ENCODE data around the gene SHISA9.

SHISA9 gene

GRCh38 chr16:13134836-13135235 is 233.4 kb downstream of the SHISA9 start:
- no peak for DNase-seq

- DNase-seq: no peak
Measured at GRCh38 chr16:13136901-13137300, 235.5 kb downstream of the SHISA9 start.

- DNase-seq: no peak
Measured at GRCh38 chr16:13138528-13138927, 237.1 kb downstream of the SHISA9 start.

- DNase-seq: no peak
Measured at GRCh38 chr16:13139661-13140241, 238.4 kb downstream of the SHISA9 start.

- no peak for DNase-seq
Measured at GRCh38 chr16:13143551-13143950, 242.2 kb downstream of the SHISA9 start.

- DNase-seq: no peak
Measured at GRCh38 chr16:13146829-13147228, 245.4 kb downstream of the SHISA9 start.

GRCh38 chr16:13148294-13148693 is 246.9 kb downstream of the SHISA9 start:
- no peak for DNase-seq

GRCh38 chr16:13148836-13149235 is 247.4 kb downstream of the SHISA9 start:
- no peak for DNase-seq

GRCh38 chr16:13150181-13150885 is 248.9 kb downstream of the SHISA9 start:
- DNase-seq: no peak

GRCh38 chr16:13153696-13154095 is 252.3 kb downstream of the SHISA9 start:
- no peak for DNase-seq

- no peak for DNase-seq
Measured at GRCh38 chr16:13154799-13155198, 253.4 kb downstream of the SHISA9 start.

- no peak for DNase-seq
Measured at GRCh38 chr16:13155377-13155776, 254.0 kb downstream of the SHISA9 start.

- no peak for DNase-seq
Measured at GRCh38 chr16:13155780-13156179, 254.4 kb downstream of the SHISA9 start.

GRCh38 chr16:13157082-13157481 is 255.7 kb downstream of the SHISA9 start:
- no peak for DNase-seq

- no peak for DNase-seq
Measured at GRCh38 chr16:13158427-13158826, 257.0 kb downstream of the SHISA9 start.

- DNase-seq: no peak
Measured at GRCh38 chr16:13165024-13165423, 263.6 kb downstream of the SHISA9 start.

GRCh38 chr16:13168091-13168572 is 266.7 kb downstream of the SHISA9 start:
- no peak for DNase-seq

GRCh38 chr16:13171313-13171712 is 269.9 kb downstream of the SHISA9 start:
- DNase-seq: no peak

GRCh38 chr16:13176711-13177110 is 275.3 kb downstream of the SHISA9 start:
- DNase-seq: no peak

GRCh38 chr16:13178318-13178717 is 276.9 kb downstream of the SHISA9 start:
- no peak for DNase-seq

GRCh38 chr16:13181432-13181831 is 280.0 kb downstream of the SHISA9 start:
- DNase-seq: no peak

- no peak for DNase-seq
Measured at GRCh38 chr16:13186813-13187212, 285.4 kb downstream of the SHISA9 start.

- DNase-seq: no peak
Measured at GRCh38 chr16:13189250-13189649, 287.9 kb downstream of the SHISA9 start.

- DNase-seq: no peak
Measured at GRCh38 chr16:13193721-13194120, 292.3 kb downstream of the SHISA9 start.

GRCh38 chr16:13194766-13195165 is 293.4 kb downstream of the SHISA9 start:
- DNase-seq: no peak
